ENCODE results near the gene ANKIB1. TPM values are rescaled to one million over a fixed set of nuclear protein-coding genes. Genes with fewer than 3 reads are reported as not detected.

Gene ANKIB1
- total and polyA plus RNA-seq, 9 of the 15 experiments (the other 6 are each of a cell fraction or from before 2014, with no cell fraction given), result 5.9 to 25.2 (median 16.1) TPM

- TF ChIP-seq CBFA2T2 (conservative IDR thresholded peaks at IDR 0.05) (no peak), ETS1 (conservative IDR thresholded peaks at IDR 0.05; ENCODE audit: control insufficient read depth, low read depth, low read length) (peak; percentile 7; the same call in 1 of the 2 replicates), GABPB1 (CRISPR knock-in tag; IDR thresholded peaks at IDR 0.05) (peak; percentile 96), CCNT2 (IDR thresholded peaks at IDR 0.05; ENCODE audit: borderline replicate concordance, extremely low read depth, insufficient read length, low read depth, low read length) (peak; percentile 69), PHB (CRISPR knock-in tag; IDR thresholded peaks at IDR 0.05) (peak; percentile 89; the same call in 1 of the 2 replicates), TGIF2 (CRISPR knock-in tag; IDR thresholded peaks at IDR 0.05) (0 out of 2 replicates have a peak, but pooled peaks have one; percentile 40), JUND (IDR thresholded peaks at IDR 0.05; ENCODE audit: borderline replicate concordance, low read depth, low read length) (peak; percentile 59; the same call in 1 of the 2 replicates), JUND (tag; IDR thresholded peaks at IDR 0.05; ENCODE audit: borderline replicate concordance, low read depth, low read length) (no peak; the same call in 2 of the 3 replicates), ZNF239 (CRISPR knock-in tag; IDR thresholded peaks at IDR 0.05) (no peak), XRCC5 (IDR thresholded peaks at IDR 0.05; ENCODE audit: low read depth, low read length) (0 out of 2 replicates have a peak, but pooled peaks have one; percentile 61), E2F1 (CRISPR knock-in tag; IDR thresholded peaks at IDR 0.05) (peak; percentile 31; the same call in 1 of the 2 replicates), PYGO2 (tag; IDR thresholded peaks at IDR 0.05) (no peak), ZNF431 (CRISPR knock-in tag; IDR thresholded peaks at IDR 0.05) (peak; percentile 75; the same call in 1 of the 2 replicates), STAT5A (IDR thresholded peaks at IDR 0.05; ENCODE audit: borderline replicate concordance, low read length) (peak; percentile 16; the same call in 1 of the 2 replicates), MAZ (CRISPR knock-in tag; conservative IDR thresholded peaks at IDR 0.05 in 1 of 2, IDR thresholded peaks at IDR 0.05 in 1 of 2) (peak; percentile 91 to 93), ETV1 (tag; conservative IDR thresholded peaks at IDR 0.05; ENCODE audit: low read depth) (peak; percentile 97), RCOR1 (IDR thresholded peaks at IDR 0.05; ENCODE audit: borderline replicate concordance in 1 of 2, low read depth in 2 of 2, low read length in 2 of 2) (0 out of 4 replicates have a peak, but pooled peaks of 1 of the 2 experiments have one; percentile 35), TCFL5 (CRISPR knock-in tag; conservative IDR thresholded peaks at IDR 0.05) (no peak), POLR2AphosphoS2 (IDR thresholded peaks at IDR 0.05; ENCODE audit: low read length) (peak; percentile 77; the same call in 1 of the 2 replicates), KDM4B (IDR thresholded peaks at IDR 0.05; ENCODE audit: borderline replicate concordance in 2 of 2, low read depth in 1 of 2) (peak in 1 of 2 experiments; percentile 95; a peak in 2 of 4 replicates), EP400 (IDR thresholded peaks at IDR 0.05) (peak; percentile 96)
Measured at GRCh38 chr7:92447345-92448204, 201.8 kb downstream of the ANKIB1 start, which contains the start of gene GATAD1 (continued).

Data from K562 (cell line).